Uterus (tissue), 2 donors: ENCODE data around the gene NAT10.
"Not testable (repeated sequence)": the region's sequence is repeated elsewhere in the genome, so short reads cannot be mapped to it uniquely, and the experiment has no call there.

ENCODE experiments used
- POLR2A ChIP-seq, 2 donors: fragments of 450-650 bp; IDR thresholded peaks; one replicate each; pipeline ENCODE4 v1.6.1; 2016; ENCODE audit warnings: antibody characterized with exemption in 2 of 2, mild to moderate bottlenecking in 1 of 2, moderate library complexity in 1 of 2
- TF ChIP-seq, protein P1 (sequence below), 4 experiments: fragments of 200-600 bp in 2 of 4; fragments of 450-650 bp in 2 of 4; sonication (generic) in 2 of 4; IDR thresholded peaks; one replicate each; pipeline ENCODE4 v1.5.1; 2016 to 2019; ENCODE audit warnings: antibody characterized with exemption in 4 of 4, mild to moderate bottlenecking in 2 of 4, moderate library complexity in 1 of 4

DNA sequence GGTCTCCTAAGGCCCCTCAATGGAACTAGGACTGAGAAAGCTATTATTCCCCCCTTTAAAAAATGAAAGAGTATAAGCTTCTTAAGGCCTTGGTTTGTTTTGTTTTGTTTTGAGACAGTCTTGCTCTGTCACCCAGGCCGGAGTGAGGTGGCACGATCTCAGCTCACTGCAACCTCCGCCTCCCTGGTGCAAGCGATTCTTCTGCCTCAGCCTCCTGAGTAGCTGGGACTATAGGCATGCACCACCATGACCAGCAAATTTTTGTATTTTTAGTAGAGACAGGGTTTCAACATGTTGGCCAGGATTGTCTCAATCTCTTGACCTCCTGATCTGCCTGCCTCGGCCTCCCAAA lies 75.4 kb downstream of the NAT10 start:
- TF ChIP-seq, protein P1, sequence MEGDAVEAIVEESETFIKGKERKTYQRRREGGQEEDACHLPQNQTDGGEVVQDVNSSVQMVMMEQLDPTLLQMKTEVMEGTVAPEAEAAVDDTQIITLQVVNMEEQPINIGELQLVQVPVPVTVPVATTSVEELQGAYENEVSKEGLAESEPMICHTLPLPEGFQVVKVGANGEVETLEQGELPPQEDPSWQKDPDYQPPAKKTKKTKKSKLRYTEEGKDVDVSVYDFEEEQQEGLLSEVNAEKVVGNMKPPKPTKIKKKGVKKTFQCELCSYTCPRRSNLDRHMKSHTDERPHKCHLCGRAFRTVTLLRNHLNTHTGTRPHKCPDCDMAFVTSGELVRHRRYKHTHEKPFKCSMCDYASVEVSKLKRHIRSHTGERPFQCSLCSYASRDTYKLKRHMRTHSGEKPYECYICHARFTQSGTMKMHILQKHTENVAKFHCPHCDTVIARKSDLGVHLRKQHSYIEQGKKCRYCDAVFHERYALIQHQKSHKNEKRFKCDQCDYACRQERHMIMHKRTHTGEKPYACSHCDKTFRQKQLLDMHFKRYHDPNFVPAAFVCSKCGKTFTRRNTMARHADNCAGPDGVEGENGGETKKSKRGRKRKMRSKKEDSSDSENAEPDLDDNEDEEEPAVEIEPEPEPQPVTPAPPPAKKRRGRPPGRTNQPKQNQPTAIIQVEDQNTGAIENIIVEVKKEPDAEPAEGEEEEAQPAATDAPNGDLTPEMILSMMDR (IDR thresholded peaks at IDR 0.05), result not testable (repeated sequence)
- not testable (repeated sequence) for TF ChIP-seq POLR2A (IDR thresholded peaks at IDR 0.05)
